Dermis blood vessel endothelial cell (primary cell): ENCODE results near the gene SREBF2. TPM values are rescaled to one million over a fixed set of nuclear protein-coding genes. Genes with fewer than 3 reads are reported as not detected.
"Not testable (repeated sequence)": the region's sequence is repeated elsewhere in the genome, so short reads cannot be mapped to it uniquely, and the experiment has no call there.

ENCODE experiments used
- DNase-seq: peaks from one replicate; pipeline ENCODE4 v3.0.0; 2010
- total RNA-seq: library from RNA; depleted of rRNA; stranded (reverse); fragments of >200 nt; gene quantifications from 2 replicates; pipeline ENCODE4 v1.2.3, GENCODE V29; 2014

The SREBF2 gene
- total RNA-seq, 1 donor from 2014 or later = 46.3 TPM

DNA sequence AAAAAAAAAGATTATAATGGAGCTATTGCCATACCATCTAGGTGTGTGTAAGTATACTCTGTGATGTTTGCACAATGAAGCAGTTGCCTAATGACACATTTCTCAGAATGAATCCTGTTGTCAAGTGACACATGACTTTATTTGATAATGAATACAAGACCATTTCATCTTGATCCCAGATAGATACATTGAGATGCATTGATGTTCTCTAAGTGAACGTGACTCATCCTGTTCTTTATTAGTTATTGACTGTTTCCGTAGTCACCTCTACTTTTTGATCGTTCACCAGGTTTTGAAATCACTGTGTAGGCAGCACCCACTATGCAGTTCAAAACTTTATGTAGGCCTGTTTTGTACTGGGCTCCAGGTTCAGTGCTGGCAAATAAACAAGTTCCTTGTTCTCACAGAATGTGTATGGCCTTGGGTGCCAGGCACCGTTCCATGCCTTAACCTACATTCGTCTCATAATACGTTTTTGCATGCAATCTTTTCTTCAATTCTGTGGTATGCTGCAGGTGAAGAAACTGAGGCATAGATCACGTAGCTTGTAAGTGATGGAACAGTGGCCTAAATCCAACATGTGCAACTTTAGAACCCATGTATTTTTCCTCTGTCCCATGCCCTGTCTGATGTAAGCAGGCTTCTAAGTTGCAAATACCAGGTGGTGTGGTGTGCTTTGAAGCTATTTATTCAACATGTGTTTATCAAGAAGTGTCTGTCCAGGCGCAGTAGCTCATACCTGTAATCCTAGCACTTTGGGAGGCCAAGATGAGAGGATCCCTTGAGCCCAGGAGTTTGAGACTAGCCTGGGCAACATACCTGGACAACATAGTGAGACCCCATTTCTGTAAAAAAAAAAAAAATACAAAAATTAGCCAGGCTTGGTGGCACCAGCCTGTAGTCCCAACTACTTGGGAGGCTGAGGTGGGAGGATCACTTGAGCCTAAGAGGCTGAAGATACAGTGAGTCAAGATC, 10.4 kb downstream of the SREBF2 start:
- DNase-seq = no peak

DNA sequence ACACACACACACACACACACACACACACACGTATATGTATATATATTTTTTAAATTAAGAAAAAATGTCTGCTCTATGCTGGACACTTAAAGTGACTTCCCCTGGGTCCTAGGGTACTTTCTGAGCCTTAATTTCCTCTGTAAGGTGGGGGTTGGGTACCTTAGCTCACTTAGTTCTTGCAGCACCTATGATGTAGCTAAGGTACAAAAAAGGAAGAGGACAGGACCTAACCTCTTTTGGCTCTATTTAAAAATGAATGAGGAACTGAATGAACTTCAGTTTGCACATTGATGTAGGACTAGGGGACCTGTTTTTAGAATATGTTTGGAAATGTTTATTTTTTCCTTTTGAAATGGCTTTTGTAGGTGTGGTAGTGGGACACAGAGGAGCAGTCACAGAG, 11.1 kb downstream of the SREBF2 start:
- DNase-seq = no peak

DNA sequence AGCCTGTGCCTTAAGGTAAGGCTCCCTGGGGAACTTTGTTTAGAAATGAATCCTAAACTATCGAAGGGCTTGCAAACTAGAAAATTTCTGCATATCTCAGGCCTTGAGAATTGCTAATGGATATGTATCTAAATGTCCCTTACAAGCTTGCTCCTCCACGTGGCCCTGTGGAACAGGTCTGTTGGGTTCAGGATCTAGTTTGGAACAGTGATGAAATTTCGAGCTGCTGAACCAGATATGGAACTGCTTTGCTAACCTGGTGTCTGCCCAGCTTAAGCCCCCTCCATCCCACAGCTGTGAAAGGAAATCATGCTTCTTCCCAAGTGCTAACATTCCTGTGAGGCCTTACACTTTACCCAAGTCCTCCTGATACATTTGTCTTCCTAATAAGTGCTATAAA, 11.6 kb downstream of the SREBF2 start:
- DNase-seq = no peak

DNA sequence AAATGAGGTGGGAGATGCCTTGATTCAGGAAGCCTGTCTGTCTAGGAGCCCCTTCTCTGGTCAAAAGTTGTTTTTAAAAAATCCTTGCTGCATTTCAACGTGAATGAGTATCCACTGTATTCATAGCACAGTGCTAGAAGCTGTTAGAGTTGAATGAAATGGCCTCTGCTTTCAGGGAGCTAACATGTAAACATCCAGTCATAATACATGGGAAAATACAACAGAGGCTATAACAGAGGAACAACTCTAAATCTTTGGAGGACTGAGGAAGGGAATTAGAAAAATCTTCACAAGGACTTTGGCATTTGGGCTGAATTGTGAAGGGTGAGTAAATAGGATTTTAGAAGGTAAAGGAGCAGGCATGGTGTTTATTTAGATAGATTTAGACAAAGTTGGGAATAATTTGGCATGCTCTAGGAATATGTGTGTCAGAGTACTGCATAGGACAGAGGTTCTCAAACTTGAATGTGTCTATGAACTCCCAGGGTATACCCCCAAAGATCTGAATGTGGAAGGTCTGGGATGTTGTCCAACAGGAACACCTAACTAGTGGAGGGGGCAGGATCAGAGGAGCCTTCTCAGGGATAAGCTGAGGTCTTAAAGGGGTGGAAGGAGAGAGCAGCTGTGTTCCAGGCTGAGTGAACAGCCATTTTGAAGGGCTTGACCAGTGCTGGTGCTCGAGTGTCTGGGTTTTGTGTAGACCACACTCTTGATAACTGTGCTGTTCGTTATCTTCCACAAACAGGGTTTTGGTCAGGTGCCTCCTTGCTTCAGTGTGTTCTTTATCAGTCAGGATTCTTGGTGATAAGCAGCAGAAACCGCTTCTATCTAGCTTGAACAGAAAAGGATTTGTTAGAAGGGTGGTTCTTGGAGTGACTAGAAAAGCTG, 12.7 kb downstream of the SREBF2 start:
- no peak for DNase-seq

DNA sequence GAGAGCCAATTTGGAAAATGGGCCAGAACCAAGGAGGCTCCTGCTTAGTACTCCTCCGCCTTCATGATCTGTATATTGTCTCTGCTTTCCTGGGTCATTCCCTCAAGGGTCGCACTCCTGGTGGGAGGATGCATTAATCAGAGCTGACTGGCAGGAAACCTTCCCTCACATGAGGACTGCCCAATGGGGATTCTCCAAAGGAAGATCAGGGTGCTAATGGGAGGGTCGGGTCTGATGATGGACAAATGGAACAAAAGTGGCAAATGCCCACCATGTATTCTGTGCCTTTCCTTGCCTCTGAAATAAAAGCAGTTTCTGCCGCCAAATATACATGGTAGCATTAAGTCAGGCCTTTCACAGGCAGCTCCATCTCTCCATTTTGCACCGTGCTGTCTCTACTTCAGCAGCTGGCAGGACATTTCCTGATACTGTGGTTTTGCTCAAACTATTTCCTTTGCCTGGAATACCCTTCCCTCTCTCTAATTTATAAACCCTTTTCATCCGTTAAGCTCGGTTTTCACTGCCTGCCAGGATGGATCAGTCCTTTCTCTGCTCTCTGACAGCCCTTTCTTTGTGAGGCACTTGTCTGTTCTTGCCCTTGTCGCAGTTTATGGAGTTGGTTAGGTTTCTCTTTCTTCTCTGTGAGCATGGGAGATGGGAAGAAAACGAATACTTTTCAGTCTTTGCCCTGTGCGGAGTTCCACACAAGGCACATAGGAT, 13.5 kb downstream of the SREBF2 start:
- DNase-seq = no peak

DNA sequence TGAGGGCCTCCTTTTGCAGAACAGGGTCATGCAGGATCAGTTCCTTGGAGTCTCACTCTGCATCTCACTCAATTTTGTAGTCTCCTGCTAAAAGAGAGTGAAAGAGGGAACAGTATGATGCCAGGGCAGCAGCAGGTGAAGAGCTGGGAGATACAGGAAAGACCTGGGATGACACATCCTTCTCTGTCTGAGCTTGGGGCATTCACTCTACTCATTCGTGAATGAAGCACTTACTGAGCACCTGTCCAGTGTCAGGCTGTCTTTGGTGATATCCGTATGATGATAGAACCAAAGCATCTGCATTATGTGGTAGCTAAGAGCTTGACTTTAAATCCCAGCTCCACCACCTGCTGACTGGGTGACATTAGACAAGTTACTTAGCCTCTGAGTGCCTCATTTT, 14.4 kb downstream of the SREBF2 start:
- no peak for DNase-seq

DNA sequence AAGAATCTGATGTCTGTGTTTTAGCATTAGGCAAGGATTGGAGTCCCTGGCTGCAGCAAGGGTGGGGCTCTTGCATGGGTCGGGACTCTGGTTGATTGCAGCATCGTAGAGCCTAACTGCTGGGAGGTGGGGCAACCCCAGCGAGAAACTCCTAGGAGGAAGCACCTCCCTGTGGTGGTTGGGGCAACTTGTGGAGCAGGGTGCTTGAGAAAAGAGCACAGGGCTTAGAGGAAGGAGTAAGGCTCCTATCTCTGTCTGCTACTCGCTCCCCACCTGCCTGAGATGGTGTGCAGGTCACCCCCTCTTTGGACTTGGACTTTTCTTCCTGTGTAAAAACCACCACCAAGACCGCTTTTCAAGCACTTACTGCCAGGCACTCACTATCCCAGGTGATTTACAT, 15.6 kb downstream of the SREBF2 start:
- no peak for DNase-seq

DNA sequence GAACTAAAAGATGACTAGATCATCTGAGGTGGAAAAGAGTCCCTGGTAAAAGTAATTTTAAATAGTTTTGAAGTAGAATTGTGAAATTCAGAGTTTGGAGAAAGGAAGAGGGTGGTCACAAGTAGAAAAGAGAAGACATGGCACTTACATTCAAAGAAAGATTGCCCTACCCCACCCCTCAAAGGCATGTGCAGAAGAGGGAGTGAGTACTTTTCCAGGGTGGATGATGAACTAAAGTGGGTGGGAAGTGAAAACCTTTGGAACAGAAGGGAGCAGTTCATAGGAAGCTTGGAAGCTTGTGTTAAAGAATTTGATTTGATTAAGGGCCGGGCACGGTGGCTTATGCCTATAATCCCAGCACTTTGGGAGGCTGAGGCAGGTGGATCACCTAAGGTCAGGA, 23.6 kb downstream of the SREBF2 start:
- DNase-seq = no peak

DNA sequence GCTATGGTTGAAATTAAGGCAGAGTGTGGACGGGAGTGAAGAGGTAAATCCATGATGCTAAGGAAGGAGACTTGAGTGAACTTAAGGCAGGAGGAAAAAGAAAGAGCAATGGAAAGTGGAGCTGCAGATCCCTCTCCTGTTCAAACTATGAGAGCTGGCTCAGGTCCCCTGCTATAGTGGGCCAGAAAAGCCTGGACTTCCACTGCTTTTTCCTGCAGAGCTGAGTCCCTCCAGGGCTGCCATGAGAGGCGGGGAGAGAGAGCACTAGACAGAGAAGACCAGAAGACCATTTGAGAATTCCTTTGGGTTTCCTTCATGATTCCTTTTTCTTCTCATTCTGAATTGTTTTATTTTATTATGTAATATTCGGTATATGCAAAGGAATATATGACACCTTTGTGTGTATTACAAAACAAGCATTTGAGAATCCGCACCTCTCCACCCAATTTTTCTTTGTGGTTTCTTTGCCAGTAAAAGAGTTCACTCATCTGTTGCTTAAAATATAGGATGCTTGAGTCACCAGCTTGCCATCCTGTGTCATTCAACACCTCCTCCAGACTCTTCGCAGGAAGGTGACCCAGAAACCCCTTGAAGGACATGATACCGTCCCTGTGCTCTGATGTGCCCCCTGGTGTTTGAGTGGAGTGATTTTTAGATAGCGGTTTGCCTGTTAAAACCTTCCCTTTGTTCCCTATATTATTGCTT, 24.4 kb downstream of the SREBF2 start:
- DNase-seq = peak; percentile 81

DNA sequence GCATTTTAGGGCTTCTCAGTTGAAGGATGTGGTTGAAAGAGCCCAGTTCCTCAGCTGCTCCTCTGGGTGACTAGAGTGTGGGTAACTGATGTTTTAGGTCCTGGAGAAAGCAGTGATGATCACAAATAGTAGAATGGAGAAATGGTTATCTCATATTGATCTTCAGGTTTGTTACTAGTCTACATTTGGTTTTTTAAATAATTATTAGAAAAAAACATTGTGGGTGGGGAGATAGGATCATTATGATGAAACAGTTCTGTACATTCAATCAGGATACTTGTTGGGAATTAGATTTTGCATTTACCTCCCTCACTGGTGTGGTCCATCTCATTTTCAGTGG, 24.9 kb downstream of the SREBF2 start:
- no peak for DNase-seq

DNA sequence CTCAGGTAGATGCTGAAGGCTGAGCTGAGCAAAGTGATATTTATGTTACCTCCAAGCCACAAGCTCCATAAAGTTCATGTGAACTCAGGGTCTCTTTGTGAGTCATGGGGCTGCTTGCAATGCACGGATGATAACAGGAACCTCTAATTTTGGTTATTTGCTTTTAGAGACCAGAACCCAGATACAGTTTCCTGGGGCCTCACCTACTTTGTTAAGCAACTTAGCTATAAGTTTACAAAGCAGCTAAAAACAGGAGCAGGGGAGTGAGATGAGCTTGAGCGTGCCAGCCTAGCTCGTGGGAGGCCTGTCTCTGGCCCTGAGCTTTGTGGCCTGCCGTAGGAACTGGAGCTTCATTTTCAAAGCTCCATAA, 29.2 kb downstream of the SREBF2 start:
- DNase-seq = peak; percentile 8

DNA sequence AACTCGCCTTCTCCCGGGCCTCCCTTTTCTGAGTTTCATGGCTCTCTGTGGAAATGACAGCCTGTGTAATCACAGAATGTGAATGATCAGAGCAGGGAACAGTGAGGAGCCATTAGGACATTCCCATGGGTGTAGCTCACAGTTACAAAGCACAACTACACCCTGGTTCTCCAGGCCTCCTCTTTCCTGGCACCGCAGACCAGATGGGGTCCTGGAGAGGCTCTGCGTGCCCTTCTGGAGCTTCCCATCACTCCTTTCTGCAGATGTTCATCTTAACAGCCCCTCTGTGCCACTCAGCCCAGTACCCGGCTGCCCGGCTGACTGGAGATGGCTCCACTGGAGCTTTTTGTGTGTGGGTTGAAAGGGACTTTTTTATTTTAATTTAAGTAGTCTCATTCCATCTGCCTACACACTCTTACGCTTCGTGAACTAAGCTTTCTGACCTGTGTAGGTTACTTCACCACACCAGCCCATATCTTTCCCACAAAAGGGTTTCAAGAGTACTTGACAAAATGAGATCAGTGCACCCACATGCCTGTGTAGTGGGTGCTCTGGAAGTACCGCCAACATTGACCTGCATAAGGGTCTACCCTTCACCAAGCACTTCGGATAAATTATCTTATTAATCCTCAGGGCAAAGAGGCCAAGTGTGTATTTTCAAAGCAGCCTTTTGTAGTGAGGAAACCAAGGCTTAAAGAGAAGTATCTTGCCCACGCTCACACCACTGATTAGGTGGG, 29.8 kb downstream of the SREBF2 start:
- no peak for DNase-seq

DNA sequence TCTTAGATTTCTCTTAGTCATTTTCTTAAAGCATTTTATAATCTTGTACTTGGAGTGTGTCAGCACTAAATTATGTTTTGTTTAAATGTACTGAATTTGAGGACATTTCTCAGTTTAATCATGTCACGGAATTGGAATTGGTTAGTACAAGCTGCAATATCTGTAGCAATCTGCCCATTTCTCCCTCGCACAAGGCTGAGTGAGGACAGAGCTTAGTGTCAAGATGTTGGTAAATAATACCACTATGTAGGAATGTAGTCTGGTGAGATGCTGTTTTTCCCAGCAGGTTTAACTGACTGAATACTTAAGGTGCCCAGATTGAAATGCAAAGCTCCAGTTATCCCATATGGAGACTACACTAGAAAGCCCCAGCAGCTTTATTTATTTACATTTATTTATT, 30.6 kb downstream of the SREBF2 start:
- DNase-seq = no peak

DNA sequence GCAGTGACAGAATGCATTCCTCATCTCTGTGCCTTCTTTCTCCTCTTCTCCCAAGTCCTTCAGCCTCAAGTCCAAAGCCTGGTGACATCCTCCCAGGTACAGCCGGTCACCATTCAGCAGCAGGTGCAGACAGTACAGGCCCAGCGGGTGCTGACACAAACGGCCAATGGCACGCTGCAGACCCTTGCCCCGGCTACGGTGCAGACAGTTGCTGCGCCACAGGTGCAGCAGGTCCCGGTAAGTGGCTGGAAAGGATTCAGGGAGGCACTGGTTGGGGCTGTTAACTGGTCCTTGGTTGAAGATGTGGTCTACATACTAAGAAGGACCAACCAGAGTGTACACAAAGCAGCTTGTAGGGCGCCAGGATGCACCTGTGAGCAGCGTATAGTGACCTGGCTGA, 35.7 kb downstream of the SREBF2 start:
- DNase-seq = no peak

DNA sequence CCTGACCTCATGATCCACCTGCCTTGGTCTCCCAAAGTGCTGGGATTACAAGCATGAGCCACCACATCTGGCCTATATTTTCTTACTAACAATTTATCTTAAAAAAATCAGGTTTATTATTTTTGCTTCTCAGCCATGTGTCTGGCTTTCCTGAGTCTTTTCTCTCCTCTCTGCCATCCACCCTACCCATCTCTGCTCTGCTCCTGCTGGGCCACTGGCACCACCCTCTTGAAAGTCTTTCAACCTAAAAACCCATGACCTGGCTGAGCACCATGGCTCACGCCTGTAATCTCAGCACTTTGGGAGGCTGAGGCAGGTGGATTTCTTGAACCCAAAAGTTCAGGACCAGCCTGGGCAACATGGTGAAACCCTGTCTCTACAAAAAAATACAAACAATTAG, 37.2 kb downstream of the SREBF2 start:
- DNase-seq = not testable (repeated sequence)

DNA sequence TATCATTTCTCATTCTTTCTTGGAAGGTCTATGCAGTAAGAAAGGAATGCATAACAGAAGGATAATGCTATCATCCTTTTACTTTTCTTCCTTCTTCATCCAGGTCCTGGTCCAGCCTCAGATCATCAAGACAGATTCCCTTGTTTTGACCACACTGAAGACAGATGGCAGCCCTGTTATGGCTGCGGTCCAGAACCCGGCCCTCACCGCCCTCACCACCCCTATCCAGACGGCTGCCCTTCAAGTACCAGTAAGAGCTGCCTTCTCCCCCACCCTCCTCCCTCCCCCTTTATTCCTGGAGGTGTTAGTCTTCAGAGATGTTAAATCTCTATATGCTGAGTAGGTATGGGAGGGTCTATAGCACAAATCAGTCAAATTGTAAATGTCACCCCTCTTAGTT, 37.9 kb downstream of the SREBF2 start:
- no peak for DNase-seq

DNA sequence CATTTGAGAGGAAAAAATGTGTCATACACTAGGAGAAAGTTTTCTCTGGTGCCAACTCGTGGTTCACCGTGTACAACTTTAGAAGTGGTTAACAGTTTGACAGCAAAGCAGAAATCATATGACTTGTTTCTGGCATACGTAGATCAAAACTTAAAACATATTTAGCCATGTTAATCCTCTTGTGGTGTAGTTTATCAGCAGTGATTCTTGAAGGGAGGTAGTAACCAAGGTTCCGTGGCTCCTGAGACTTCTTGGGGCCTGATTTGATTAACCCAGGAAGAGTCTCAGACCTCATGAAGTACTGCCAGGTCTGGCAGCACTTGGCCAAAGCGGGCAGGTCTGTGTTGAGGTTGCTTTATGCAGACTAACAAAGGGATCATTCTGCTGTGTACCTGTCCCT, 40.5 kb downstream of the SREBF2 start:
- no peak for DNase-seq

DNA sequence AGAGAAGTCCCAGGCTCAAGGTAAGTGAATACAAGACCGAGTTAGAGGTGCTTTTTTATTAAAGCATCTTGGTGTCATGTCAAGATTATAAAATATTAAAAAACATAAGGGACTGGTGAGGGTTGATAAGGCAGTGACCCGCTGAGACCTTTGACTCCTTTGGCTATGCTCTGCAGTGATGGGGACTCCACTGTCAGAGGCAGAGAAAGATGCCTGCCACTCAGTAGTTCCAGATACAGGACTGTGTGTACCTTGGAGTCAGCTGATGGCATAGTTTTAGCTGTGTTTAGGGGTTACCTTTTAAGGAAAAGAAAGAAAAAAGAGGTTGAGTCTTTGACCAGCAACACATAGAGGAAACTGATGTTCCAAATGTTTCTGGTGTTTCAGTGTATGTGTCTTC, 41.2 kb downstream of the SREBF2 start:
- DNase-seq = no peak

DNA sequence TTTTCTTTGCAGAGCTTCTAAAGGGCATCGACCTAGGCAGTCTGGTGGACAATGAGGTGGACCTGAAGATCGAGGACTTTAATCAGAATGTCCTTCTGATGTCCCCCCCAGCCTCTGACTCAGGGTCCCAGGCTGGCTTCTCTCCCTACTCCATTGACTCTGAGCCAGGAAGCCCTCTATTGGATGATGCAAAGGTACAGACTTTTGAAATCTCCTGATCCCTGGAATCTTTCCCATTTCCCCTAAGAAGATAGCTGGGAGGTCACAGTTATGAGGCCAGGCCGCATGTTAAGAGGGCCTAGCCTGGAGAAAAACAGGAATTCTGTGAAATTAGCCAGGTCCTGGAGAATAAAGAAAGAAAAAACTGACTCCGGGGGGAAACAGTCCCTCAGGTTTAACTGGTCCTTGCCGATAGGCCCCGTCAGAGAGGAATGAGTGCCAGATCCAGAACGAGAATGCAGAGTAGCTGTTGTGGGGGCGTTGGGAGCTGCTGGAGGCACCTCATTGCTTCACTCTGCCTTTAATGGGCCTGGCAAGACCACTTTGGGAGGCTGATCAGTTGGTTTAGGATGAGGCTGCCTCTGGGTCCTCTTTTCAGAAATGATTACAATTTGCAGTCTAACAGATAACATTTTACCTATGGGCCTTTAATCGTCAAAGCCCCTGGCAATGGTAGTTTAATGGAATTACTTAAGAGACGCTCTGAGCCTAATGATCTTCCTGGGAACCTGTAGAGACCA, 42.8 kb downstream of the SREBF2 start:
- no peak for DNase-seq

DNA sequence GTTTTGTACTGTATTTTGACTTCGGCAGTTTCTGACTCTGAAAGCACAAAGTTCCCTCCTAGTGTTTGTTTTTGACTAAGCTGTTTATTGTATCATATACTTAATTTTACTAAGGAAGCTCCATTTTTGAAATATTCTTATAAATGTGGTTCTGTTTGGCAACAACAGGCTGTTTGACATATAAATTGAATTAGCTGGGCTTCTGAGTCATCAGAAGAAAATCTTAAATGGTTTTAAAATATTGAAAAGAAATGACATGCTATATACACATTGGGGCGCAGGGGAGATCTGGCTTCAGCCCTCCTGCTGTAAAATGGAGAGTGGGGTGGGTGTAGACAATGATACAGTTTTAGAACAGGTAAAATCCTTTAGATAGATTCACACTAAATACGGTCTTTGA, 43.4 kb downstream of the SREBF2 start:
- DNase-seq = no peak

DNA sequence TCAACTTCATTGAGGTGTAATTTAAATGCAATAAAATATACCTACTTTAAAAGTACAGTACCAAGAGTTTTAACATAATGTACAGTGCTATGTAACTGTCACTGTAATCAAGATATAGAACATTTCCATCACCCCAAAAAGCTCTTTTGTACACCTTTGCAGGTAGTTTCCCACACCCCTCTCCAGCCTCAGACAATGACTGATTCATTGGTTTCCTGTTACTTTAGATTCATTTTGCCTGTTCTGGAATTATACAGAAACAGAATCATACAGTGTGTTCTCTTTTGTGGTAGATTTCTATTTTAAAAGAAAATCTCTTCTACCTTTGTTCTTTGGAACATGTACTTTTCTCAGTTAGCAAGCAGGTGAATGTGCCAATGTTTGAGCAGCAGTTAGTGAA, 43.8 kb downstream of the SREBF2 start:
- DNase-seq = no peak
